WI38 (cell line): ENCODE results near the gene C1QTNF3.
A peak's percentile ranks its signal among the peaks of the same experiment; 100 is the strongest.

Experiments used
- H3K4me3 ChIP-seq: 2 replicates; pipeline ENCODE4 v1.5.1; 2011; ENCODE audit warnings: low read depth, mild to moderate bottlenecking, control low read depth, low read length
- CTCF ChIP-seq: IDR thresholded peaks from 2 replicates; pipeline ENCODE4 v1.5.1; 2012; ENCODE audit warnings: low read depth, mild to moderate bottlenecking, control low read depth, low read length

Gene C1QTNF3

GRCh38 chr5:34007621-34008600, 35.1 kb downstream of the C1QTNF3 start, which contains the start of gene AMACR:
Gene AMACR, minus strand, starts transcription at chr5:34008050. Its CDS starts 31 bp downstream, at chr5:34008019.
- H3K4me3 ChIP-seq, result peak within 1 kb of the TSS; percentile 67
- no peak for TF ChIP-seq CTCF

GRCh38 chr5:34007201-34007620, 35.8 kb downstream of the C1QTNF3 start:
- TF ChIP-seq CTCF, result no peak

GRCh38 chr5:34005681-34006080, 37.3 kb downstream of the C1QTNF3 start:
- H3K4me3 ChIP-seq, result no peak overlapping the region
- TF ChIP-seq CTCF, result no peak

More at GRCh38 chr5:34007201-34007620, 35.8 kb downstream of the C1QTNF3 start:
- H3K4me3 ChIP-seq, result peak overlapping the region; percentile 67

GRCh38 chr5:34005211-34005610, 37.8 kb downstream of the C1QTNF3 start:
- no peak for TF ChIP-seq CTCF
- no peak overlapping the region for H3K4me3 ChIP-seq

GRCh38 chr5:34003941-34004340, 39.1 kb downstream of the C1QTNF3 start:
- TF ChIP-seq CTCF, result no peak
- no peak overlapping the region for H3K4me3 ChIP-seq

- no peak overlapping the region for H3K4me3 ChIP-seq
- TF ChIP-seq CTCF, result no peak
Measured at GRCh38 chr5:34002629-34003328, 40.2 kb downstream of the C1QTNF3 start.
